ENCODE data around the gene PDE7B.

PDE7B gene

GRCh38 chr6:135867332-135867731 is 15.8 kb downstream of the PDE7B start:
- CTCF ChIA-PET: interaction anchor here (1.6 kb wide), 1 partner anchor 13 kb away, joined by 4 read pairs; no protein-coding TSS in a partner anchor
- no peak for TF ChIP-seq CTCF (IDR thresholded peaks at IDR 0.05; ENCODE audit: control extremely low read depth, extremely low read depth, low read depth, missing control alignments)
- POLR2A ChIA-PET: no interaction called here
- DNase-seq (ENCODE audit: extremely low spot score): no peak

DNA sequence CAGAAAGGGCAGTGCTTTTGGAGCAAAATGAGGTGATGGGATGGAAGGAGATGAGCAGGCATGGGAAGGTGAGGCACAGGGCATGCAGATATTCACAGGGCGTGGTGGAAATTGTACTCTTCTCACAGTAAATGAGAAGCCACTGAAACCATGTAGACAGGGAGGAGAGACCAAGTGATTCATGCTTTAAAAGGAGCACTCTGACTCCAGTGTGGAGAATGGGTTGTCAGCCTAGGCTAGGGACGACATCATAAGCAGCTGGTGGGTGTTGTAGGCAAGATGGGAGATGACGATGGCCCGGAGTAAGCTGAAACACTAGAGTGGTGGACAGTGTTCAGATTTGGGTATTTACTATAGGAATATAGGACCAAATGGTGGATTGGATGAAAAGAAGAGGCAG is 18.4 kb downstream of the PDE7B start:
- no peak for TF ChIP-seq CTCF (IDR thresholded peaks at IDR 0.05; ENCODE audit: control extremely low read depth, extremely low read depth, low read depth, missing control alignments)
- CTCF ChIA-PET: interaction anchor here (1.2 kb wide), 1 partner anchor 40 kb away, joined by 3 read pairs; no protein-coding TSS in a partner anchor
- POLR2A ChIA-PET: no interaction called here
- DNase-seq (ENCODE audit: extremely low spot score): no peak

- no peak for TF ChIP-seq CTCF (IDR thresholded peaks at IDR 0.05; ENCODE audit: control extremely low read depth, extremely low read depth, low read depth, missing control alignments)
- ChIA-PET CTCF (interaction anchor here (1.2 to 1.5 kb wide), 4 partner anchors 13 to 39 kb away, joined by 3 to 6 read pairs (median 4); no protein-coding TSS in a partner anchor), POLR2A (no interaction called here)
- DNase-seq (ENCODE audit: extremely low spot score): no peak
Measured at GRCh38 chr6:135870722-135871121, 19.2 kb downstream of the PDE7B start.

GRCh38 chr6:135871296-135871695 is 19.8 kb downstream of the PDE7B start:
- no peak for DNase-seq (ENCODE audit: extremely low spot score)
- POLR2A ChIA-PET: no interaction called here
- no peak for TF ChIP-seq CTCF (IDR thresholded peaks at IDR 0.05; ENCODE audit: control extremely low read depth, extremely low read depth, low read depth, missing control alignments)
- CTCF ChIA-PET: interaction anchor here (1.3 to 1.5 kb wide), 3 partner anchors 12 to 35 kb away, joined by 3 to 6 read pairs (median 4); no protein-coding TSS in a partner anchor

DNA sequence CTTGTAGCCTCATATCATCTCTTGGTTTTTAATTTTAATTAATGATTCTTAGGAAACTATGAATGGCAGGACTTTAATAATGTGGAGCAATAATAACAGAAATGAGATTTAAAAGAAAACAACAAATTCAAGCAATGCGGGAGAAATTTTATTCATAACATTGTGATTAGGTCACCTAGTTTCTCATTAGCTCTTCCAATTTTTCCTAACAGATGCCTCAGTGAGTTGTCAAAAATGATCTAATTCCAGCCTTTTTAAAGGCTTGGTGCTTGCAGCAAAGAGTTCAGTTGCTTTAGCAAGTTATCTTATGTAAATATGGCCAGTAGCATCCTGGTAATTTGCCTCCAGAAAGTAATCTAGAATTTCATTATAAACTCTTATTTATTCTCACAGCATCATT is 20.4 kb downstream of the PDE7B start:
- ChIA-PET CTCF (interaction anchor here (1.4 to 1.5 kb wide), 2 partner anchors 12 to 34 kb away, joined by 3 to 6 read pairs; no protein-coding TSS in a partner anchor), POLR2A (no interaction called here)
- no peak for TF ChIP-seq CTCF (IDR thresholded peaks at IDR 0.05; ENCODE audit: control extremely low read depth, extremely low read depth, low read depth, missing control alignments)
- no peak for DNase-seq (ENCODE audit: extremely low spot score)

DNA sequence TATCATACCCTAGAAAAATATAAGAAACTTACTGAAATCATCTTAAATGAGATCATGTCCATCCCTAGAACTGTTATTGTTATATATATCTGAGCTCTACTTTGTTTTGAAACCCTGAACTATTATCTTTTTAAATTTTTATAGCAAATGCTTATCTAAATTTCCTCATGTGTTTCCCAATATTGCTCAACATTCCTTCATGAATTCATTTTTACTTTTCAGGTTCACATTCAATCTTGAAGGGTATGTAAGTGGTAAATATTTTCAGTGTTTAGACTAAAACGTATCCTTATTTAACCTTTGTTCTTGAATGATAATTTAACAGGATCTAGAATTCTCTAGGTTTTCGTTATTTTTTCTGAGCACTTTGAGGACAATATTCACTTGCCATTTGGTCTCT is 23.9 kb downstream of the PDE7B start:
- POLR2A ChIA-PET: no interaction called here
- TF ChIP-seq CTCF (IDR thresholded peaks at IDR 0.05; ENCODE audit: control extremely low read depth, extremely low read depth, low read depth, missing control alignments): no peak
- no peak for DNase-seq (ENCODE audit: extremely low spot score)
- CTCF ChIA-PET: interaction anchor here (0.9 kb wide), 1 partner anchor 9 kb away, joined by 3 read pairs; no protein-coding TSS in a partner anchor

All from GM10248 (cell line).